Measurements from ENCODE around the gene CD99.
A peak's percentile ranks its signal among the peaks of the same experiment; 100 is the strongest.

CD99 gene

GRCh38 chrX:2697741-2698299 is 6.7 kb downstream of the CD99 start:
- no peak for DNase-seq (ENCODE audit: low read depth in 1 of 2, low spot score in 1 of 2)

DNA sequence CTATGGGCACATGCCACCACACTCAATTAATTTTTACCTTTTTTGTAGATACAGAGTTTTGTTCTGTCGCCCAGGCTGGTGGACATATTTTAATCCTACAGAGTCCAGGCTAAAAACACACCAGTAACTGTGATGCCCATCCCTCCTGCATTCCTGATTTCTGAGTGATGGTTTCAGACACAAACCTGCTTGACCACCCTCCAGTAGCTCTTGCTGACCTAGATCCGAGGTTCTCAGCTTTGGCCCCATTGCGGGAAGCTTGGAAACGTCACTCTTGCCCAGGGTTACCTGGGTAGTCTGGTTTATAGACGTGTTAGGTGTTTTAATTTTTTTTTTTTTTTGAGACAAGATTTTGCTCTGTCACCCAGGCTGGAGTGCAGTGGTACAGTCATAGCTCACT is 7.5 kb downstream of the CD99 start:
- no peak for DNase-seq (ENCODE audit: low read depth in 1 of 2, low spot score in 1 of 2)

DNA sequence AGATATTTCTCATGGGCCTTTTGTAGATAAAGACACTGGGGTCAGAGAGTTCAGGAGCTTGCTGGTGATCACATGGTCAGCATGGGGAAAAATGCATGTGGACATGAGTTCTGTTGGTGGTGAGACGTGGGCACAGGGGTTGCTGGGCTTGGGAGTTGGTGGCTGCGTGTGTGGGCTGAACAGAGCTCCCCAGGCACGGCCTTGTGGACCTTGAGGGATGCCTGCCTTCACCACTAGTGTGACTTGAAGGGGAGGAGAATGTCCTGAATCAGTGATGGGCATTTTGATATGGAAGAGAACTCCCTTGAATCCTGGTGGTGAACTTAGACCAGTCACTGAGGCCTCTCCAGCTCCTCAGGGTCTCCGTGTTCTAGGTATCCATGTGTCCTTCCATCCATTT is 8.9 kb downstream of the CD99 start:
- DNase-seq (ENCODE audit: low read depth in 1 of 2, low spot score in 1 of 2), result no peak

- no peak for DNase-seq (ENCODE audit: low read depth in 1 of 2, low spot score in 1 of 2)
These were observed 9.6 kb downstream of the CD99 start for GRCh38 chrX:2700405-2701320.

GRCh38 chrX:2701600-2701999 is 10.5 kb downstream of the CD99 start:
- no peak for DNase-seq (ENCODE audit: low read depth in 1 of 2, low spot score in 1 of 2)

DNA sequence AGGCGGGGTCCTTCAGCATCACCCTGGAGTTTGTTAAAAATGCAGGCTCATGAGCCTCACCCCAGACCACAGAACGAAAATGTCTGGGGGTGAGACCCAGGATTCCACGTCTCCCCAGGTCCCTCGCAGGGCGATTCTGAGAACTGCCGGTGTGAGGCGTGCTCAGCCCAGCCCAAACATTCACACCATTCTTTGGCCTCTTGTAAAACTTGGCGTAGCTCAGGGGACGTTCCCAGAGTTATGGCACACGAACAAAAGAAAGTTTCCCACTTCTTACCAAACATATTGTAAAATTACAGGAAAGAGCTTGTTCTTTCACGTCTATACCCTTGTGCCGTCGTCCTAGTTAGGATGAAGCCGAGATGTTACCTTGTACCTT is 12.9 kb downstream of the CD99 start:
- DNase-seq (ENCODE audit: low read depth in 1 of 2, low spot score in 1 of 2), result no peak

GRCh38 chrX:2705046-2705832 is 14.1 kb downstream of the CD99 start:
- DNase-seq (ENCODE audit: low read depth in 1 of 2, low spot score in 1 of 2), result no peak

- peak in 1 of 2 donors; percentile 30 for DNase-seq (ENCODE audit: low read depth in 1 of 2, low spot score in 1 of 2)
These were observed 16.3 kb downstream of the CD99 start for GRCh38 chrX:2707334-2707760.

GRCh38 chrX:2708021-2708420 is 16.9 kb downstream of the CD99 start:
- no peak for DNase-seq (ENCODE audit: low read depth in 1 of 2, low spot score in 1 of 2)

GRCh38 chrX:2708592-2709188 is 17.6 kb downstream of the CD99 start:
- DNase-seq (ENCODE audit: low read depth in 1 of 2, low spot score in 1 of 2), result no peak

DNA sequence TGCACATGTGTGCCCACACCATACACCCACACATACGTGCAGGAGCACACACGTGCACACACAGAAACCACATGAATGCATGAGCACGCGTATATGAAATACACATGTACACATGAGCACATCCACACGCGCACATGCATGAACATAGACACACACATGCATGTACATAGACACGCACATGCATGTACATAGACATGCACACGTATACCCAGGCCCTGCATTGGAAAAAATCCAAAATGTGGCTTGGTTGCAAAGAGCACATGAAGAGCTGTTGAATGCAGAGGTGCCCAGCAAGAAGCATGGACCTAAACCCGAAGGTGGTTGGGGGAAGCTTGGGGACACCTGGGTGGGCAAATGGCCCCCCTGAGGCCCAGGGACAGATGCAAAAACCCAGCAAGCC is 18.5 kb downstream of the CD99 start:
- DNase-seq (ENCODE audit: low read depth in 1 of 2, low spot score in 1 of 2), result no peak

- DNase-seq (ENCODE audit: low read depth in 1 of 2, low spot score in 1 of 2), result peak in 1 of 2 donors; percentile 24
These were observed 19.1 kb downstream of the CD99 start for GRCh38 chrX:2710041-2710840.

DNA sequence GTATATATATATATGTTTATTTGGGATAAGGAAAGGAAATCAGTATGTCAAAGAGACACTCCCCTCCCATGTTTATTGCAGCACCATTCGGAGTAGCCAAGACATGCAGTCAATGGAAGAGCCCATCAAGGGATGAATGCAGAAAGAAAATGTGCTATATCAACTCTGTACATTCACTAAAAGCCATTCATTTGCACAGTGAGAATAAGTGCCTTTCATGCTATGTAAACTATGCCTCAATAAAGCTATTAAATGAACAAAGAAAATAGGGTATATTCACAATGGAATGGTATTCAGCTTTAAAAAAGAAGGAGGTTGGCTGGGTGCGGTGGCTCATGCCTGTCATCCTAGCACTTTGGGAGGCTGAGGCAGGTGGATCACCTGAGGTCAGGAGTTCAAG is 20.3 kb downstream of the CD99 start:
- DNase-seq (ENCODE audit: low read depth in 1 of 2, low spot score in 1 of 2), result no peak

GRCh38 chrX:2712428-2712827 is 21.3 kb downstream of the CD99 start:
- DNase-seq (ENCODE audit: low read depth in 1 of 2, low spot score in 1 of 2), result no peak

DNA sequence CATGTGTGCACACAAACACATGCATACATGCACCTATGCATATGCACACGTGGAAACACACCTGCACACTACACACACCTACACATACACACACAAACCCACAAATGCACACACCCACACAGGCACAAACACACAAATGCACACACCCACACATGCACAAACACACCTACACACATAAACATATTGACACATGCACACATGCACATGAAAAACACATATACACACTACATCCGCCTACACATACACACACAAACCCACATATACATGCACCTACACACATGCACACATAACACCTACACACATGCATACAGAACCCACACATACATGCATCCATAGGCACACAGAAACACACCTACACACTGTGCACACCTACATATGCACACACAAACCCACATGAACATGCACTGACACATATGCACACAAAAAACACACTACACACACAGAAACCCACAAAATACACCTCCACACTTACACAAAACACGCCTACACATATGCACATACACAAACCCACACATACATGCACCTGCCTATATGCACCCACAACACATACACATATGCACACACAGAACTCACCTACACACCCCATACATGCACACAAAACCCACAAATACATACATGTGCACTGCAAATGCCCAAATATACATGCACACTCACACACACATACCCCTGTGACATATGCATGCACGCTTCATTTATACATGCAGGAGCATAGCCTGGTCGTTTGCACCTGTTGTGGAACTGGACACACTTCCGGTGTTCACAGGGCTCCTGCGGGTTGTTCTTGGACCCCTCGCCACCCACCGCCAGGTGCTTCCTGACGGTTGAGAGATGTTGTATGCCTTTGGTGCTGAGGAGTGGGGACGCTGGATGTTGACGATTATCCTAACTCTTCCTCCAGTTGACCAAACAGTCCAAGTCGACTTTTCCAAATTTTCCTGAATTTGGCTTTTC is 22.1 kb downstream of the CD99 start:
- no peak for DNase-seq (ENCODE audit: low read depth in 1 of 2, low spot score in 1 of 2)

DNA sequence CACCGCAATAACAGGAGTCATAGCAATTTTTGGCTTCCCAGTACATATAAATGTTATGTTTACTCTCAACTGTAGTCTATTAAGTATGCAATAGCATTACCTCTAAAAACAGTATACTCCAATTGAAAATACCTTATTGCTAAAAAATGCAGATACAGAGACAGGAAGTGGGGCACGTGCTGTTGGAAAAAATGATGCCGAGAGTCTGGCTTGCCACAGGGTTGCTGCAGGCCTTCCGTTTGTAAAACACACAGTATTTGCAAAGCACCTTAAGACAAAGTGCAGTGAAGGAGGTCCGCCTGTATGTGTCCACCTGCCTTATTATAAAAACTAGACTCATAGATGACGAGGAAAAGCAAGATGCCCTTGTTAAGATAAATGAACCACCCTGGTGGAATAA is 23.5 kb downstream of the CD99 start:
- DNase-seq (ENCODE audit: low read depth in 1 of 2, low spot score in 1 of 2), result no peak

DNA sequence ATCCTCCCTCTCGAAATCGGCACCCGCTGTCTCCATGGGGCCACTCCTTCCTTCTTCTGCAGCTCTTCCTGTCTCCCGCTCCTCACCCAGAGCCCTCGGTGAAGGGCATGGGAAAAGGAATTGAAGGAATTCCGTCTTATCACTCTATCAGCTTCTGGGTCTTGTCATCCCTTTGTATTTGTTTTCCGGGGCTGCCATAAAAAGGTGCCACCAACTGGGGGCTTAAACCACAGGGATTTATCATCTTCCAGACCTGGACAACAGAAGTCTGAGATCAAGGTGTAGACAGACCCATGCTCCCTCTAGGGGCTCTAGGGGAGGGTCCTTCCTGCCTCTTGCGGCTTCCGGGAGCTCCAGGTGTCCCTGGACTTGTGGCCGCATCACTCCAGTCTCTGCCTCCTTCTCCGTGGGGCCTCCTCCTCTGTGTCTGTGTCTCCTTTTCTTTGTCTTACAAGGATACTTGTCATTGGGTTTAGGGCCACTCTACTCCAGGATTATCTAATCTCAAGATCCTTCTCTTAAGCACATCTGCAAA is 24.0 kb downstream of the CD99 start:
- no peak for DNase-seq (ENCODE audit: low read depth in 1 of 2, low spot score in 1 of 2)

GRCh38 chrX:2717312-2717711 is 26.2 kb downstream of the CD99 start:
- DNase-seq (ENCODE audit: low read depth in 1 of 2, low spot score in 1 of 2), result no peak

DNA sequence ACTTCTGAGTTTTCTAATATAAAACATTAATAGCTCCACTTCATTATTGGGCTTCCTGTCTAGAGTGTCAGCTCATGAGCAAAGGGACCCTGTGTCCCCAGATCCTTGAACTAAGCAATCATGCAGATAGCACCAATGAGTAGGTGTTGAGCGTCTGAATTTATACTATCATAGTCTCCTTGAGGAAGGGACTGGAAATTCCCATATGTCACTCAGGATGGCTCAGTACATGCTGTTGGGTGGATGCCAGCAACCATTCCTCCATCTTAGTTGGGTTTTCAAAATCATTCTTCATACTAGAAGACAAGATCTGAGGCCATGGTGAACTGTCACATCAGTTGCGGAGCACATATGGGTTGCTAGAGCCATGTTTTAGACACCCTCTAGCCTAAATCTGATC is 27.7 kb downstream of the CD99 start:
- no peak for DNase-seq (ENCODE audit: low read depth in 1 of 2, low spot score in 1 of 2)
